ENCODE data around the gene PDE4DIP. TPM values are rescaled to one million over a fixed set of nuclear protein-coding genes. Genes with fewer than 3 reads are reported as not detected.
A peak's percentile ranks its signal among the peaks of the same experiment; 100 is the strongest.
"Not testable (repeated sequence)": the region's sequence is repeated elsewhere in the genome, so short reads cannot be mapped to it uniquely, and the experiment has no call there.

PDE4DIP gene
- 100 to 1,000 TPM in 1 of 8 experiments, 10 to 100 TPM in 7; 39.0 to 215 (median 64.9) TPM for total RNA-seq

- WGBS, 10 experiments = no CpG with 5 or more reads among the region's 36 CpGs
- H3K4me1 ChIP-seq (replicated peaks in 1 of 2); H3K27ac ChIP-seq; in situ Hi-C loops (cut with MboI; ENCODE audit: low pct_unique_long_range_greater_than_20kb in 2 of 9, low sequenced_read_pairs in 9 of 9, unreplicated experiment in 9 of 9): not testable (repeated sequence)
- peak; percentile 85 to 95 (median 92) for ATAC-seq (replicated peaks in 6 of 8)
- H3K4me3 ChIP-seq = peak within 1 kb of the TSS in 1 of 5 donors; percentile 33
Observed at GRCh38 chr1:148844220-148844619, at the start of gene PDE4DIP. Gene PDE4DIP, plus strand, starts transcription at chr1:148844428. Its CDS starts 347 bp downstream, at chr1:148844775.

DNA sequence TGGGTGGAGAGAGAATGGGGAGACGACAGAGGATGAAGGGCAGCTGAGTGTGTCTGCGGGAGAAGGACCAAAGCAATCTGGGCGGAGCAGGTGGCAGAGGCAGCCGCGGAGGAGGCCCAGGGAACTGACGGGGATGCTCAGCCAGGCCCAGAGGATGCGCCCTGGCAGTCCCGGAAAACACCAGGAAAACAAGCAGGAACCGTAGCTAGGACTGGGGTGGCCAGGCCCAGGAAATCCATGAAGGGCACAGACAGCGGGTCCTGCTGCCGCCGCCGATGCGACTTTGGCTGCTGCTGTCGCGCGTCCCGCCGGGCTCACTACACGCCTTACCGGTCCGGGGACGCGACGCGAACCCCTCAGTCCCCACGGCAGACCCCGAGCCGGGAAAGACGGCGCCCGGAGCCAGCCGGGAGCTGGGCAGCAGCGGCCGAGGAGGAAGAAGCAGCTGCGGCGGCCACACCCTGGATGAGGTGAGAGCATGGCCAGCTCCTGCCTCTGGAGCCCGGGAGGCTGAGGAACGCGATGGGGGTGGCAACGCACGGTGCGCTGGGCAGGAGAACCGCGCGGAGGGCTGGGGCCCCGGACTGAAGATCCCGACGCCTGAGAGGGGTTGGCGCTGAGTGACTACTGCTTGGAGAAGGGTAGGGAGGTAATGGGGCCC is 35.8 kb upstream of the PDE4DIP start:
- H3K4me1 ChIP-seq (replicated peaks in 1 of 2); in situ Hi-C loops (cut with MboI; ENCODE audit: low pct_unique_long_range_greater_than_20kb in 2 of 9, low sequenced_read_pairs in 9 of 9, unreplicated experiment in 9 of 9); H3K4me3 ChIP-seq; H3K27ac ChIP-seq: not testable (repeated sequence)
- peak; percentile 83 to 96 (median 86) for ATAC-seq (replicated peaks in 6 of 8)
- WGBS, 10 experiments = no CpG with 5 or more reads among the region's 50 CpGs

- H3K4me3 ChIP-seq; in situ Hi-C loops (cut with MboI; ENCODE audit: low pct_unique_long_range_greater_than_20kb in 2 of 9, low sequenced_read_pairs in 9 of 9, unreplicated experiment in 9 of 9); H3K27ac ChIP-seq; H3K4me1 ChIP-seq (replicated peaks in 1 of 2): not testable (repeated sequence)
- WGBS, 10 experiments = no CpG with 5 or more reads among the region's 6 CpGs
- ATAC-seq (replicated peaks in 6 of 8) = peak in 3 of 8 experiments; percentile 53 to 57 (median 55)
Observed at GRCh38 chr1:148808929-148809283, 35.3 kb upstream of the PDE4DIP start.

GRCh38 chr1:148822180-148822579 is 22.0 kb upstream of the PDE4DIP start:
- in situ Hi-C loops (cut with MboI; ENCODE audit: low pct_unique_long_range_greater_than_20kb in 2 of 9, low sequenced_read_pairs in 9 of 9, unreplicated experiment in 9 of 9); H3K4me3 ChIP-seq; H3K27ac ChIP-seq; H3K4me1 ChIP-seq (replicated peaks in 1 of 2); ATAC-seq (replicated peaks in 6 of 8): not testable (repeated sequence)
- WGBS, 10 experiments = no CpG with 5 or more reads among the region's 7 CpGs

DNA sequence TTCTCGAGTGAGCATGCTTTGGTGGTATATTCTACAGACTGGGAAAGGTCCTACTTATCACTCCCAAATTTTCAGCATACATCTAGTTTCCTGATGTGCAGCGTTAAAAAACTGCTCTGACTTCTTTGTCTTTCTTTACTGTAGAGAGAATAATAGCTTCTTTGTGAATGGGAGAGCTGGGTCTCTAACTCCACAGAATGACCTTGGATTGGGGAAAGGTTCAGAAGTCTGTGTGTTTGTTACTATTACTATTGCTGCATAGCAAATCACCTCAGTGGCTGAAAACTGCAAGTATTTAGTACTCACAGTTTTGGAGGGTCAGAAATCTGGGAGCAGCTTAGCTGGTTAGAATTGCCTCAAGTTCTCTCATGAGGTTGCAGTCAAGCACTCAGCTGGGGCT is 20.4 kb upstream of the PDE4DIP start:
- WGBS, 10 experiments = no CpG with 5 or more reads among the region's 2 CpGs
- H3K4me1 ChIP-seq (replicated peaks in 1 of 2); in situ Hi-C loops (cut with MboI; ENCODE audit: low pct_unique_long_range_greater_than_20kb in 2 of 9, low sequenced_read_pairs in 9 of 9, unreplicated experiment in 9 of 9); H3K4me3 ChIP-seq; H3K27ac ChIP-seq: not testable (repeated sequence)
- peak in 1 of 8 experiments; percentile 25 for ATAC-seq (replicated peaks in 6 of 8)

DNA sequence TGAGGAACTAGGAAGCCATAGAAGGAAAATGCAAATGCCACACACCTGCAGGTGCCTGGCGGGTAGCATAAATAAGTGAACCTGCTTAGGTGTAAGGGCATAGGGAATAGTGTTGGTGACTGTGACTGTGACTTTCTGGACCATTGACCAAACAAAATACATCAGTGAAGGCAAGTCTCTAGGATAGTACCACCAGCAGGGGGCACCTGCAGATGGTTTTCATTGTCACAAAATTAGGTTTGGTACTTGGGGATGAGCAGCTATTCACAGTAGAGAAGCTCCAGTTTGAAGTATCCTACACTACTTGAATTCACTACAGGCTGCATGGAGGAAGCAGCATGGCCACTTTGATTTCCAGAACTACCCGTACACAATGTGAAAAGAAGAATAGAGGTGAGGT is 19.2 kb upstream of the PDE4DIP start:
- no CpG with 5 or more reads among the region's 2 CpGs for WGBS, 10 experiments
- H3K4me3 ChIP-seq; in situ Hi-C loops (cut with MboI; ENCODE audit: low pct_unique_long_range_greater_than_20kb in 2 of 9, low sequenced_read_pairs in 9 of 9, unreplicated experiment in 9 of 9); H3K27ac ChIP-seq; H3K4me1 ChIP-seq (replicated peaks in 1 of 2): not testable (repeated sequence)
- ATAC-seq (replicated peaks in 6 of 8) = peak in 6 of 8 experiments; percentile 21 to 69 (median 44)

DNA sequence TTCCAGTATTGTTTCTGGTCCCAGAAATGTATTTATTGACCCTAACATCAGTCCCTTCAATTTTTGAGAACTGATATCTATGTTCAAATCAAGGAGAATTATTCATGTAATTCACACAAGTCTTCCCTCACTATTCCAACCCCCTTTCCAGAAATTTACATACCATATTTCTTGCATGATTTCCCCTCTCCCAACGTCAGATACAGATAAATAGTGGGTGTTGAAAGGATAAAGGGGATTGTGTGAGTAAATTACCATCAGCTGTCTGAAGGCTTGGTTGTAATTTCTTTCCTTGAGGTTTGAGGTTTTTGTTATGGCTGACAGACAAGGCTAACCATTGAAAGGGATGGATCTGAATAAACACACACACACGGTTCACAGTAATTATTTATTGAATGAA is 15.7 kb upstream of the PDE4DIP start:
- H3K4me1 ChIP-seq (replicated peaks in 1 of 2); H3K27ac ChIP-seq; H3K4me3 ChIP-seq; in situ Hi-C loops (cut with MboI; ENCODE audit: low pct_unique_long_range_greater_than_20kb in 2 of 9, low sequenced_read_pairs in 9 of 9, unreplicated experiment in 9 of 9): not testable (repeated sequence)
- no CpG with 5 or more reads among the region's 2 CpGs for WGBS, 10 experiments
- ATAC-seq (replicated peaks in 6 of 8) = peak in 6 of 8 experiments; percentile 16 to 75 (median 49)

GRCh38 chr1:148828962-148829361 is 15.3 kb upstream of the PDE4DIP start:
- H3K4me1 ChIP-seq (replicated peaks in 1 of 2); in situ Hi-C loops (cut with MboI; ENCODE audit: low pct_unique_long_range_greater_than_20kb in 2 of 9, low sequenced_read_pairs in 9 of 9, unreplicated experiment in 9 of 9); H3K4me3 ChIP-seq; H3K27ac ChIP-seq: not testable (repeated sequence)
- peak in 6 of 8 experiments; percentile 43 to 82 (median 70) for ATAC-seq (replicated peaks in 6 of 8)

DNA sequence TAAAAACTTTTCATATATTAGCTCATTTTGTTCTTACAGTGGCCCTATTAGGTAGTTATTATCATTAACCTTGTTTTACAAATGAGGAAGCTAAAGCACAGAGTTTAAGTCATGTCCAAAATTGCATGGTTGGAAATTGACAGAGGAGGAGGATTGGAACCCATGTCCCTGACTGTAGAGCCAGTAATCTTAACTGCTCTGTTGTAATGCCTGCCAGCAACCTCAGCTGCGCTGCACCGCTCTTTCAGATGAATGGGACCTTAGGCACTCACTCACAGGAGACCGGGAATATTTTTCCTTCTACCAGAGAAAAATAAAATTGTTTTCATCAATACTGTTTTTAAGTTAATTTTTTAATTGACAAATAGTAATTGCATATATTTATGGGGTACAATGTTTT is 14.9 kb upstream of the PDE4DIP start:
- in situ Hi-C loops (cut with MboI; ENCODE audit: low pct_unique_long_range_greater_than_20kb in 2 of 9, low sequenced_read_pairs in 9 of 9, unreplicated experiment in 9 of 9); H3K27ac ChIP-seq; H3K4me3 ChIP-seq; H3K4me1 ChIP-seq (replicated peaks in 1 of 2): not testable (repeated sequence)
- no CpG with 5 or more reads among the region's 3 CpGs for WGBS, 10 experiments
- peak in 3 of 8 experiments; percentile 23 to 56 (median 55) for ATAC-seq (replicated peaks in 6 of 8)

DNA sequence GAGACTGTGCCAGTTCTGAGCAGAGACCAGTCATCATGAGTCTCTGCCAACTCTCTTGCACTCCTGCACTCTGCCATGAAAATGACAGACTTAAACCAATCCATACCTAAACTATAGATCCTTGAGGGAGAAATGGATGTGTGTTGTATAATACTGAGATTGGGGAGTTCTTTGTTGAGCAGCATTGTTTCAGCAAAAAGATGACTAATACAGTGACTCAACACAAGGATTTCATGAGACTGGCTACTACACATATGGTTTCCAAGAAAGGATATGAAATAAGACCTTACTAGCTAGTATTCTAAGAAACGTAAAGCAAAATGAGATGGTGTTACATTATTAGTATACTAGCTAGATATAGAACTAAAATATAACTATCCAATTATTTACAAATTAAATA is 3.0 kb upstream of the PDE4DIP start:
- H3K27ac ChIP-seq; H3K4me3 ChIP-seq; H3K4me1 ChIP-seq (replicated peaks in 1 of 2); in situ Hi-C loops (cut with MboI; ENCODE audit: low pct_unique_long_range_greater_than_20kb in 2 of 9, low sequenced_read_pairs in 9 of 9, unreplicated experiment in 9 of 9): not testable (repeated sequence)
- ATAC-seq (replicated peaks in 6 of 8) = peak in 2 of 8 experiments; percentile 7 to 24
- WGBS, 10 experiments = no CpG with 5 or more reads among the region's 1 CpG

DNA sequence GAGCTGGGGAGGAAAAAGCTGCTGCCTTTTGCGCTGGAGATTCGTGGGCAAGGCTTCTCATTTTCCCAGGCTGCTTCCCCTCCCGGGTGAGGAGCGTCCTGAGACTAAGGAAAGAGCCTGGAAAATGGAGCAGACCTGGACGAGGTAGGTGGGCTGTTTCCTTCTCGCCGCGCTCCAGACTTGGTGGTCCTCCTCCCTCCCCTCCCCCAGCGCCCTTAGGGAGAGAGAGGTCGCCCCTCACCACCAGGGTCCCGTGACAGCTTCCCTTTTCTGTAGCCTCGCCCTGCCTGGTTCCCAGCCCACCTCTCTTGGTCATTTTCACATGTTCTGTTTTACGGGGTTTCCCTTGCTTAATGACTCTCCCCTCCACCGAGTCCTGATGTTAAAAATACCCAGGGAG is 423 bp downstream of the PDE4DIP start:
- H3K4me3 ChIP-seq; in situ Hi-C loops (cut with MboI; ENCODE audit: low pct_unique_long_range_greater_than_20kb in 2 of 9, low sequenced_read_pairs in 9 of 9, unreplicated experiment in 9 of 9); H3K4me1 ChIP-seq (replicated peaks in 1 of 2); H3K27ac ChIP-seq: not testable (repeated sequence)
- WGBS, 10 experiments = no CpG with 5 or more reads among the region's 14 CpGs
- ATAC-seq (replicated peaks in 6 of 8) = peak; percentile 52 to 75 (median 60)

DNA sequence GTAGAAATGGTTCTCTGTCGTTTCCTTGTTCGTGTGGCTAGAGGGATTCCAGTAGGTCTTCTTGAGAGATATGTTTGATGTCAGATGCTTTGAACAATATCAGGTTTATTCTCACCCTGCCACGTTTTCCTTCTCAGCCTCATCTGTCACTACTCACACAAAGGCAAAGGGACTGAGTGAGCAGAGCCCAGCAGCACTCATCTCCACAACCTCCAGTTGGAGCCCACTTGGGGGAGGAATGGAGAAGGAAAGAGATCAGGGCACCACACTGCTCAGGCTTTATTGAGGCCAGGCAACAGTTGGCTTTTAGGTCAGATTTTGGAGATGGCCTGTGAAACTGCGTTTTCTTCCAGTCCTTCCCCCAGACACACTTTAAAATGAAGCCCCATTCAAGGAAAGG is 840 bp downstream of the PDE4DIP start:
- in situ Hi-C loops (cut with MboI; ENCODE audit: low pct_unique_long_range_greater_than_20kb in 2 of 9, low sequenced_read_pairs in 9 of 9, unreplicated experiment in 9 of 9); H3K27ac ChIP-seq; H3K4me1 ChIP-seq (replicated peaks in 1 of 2); H3K4me3 ChIP-seq: not testable (repeated sequence)
- no CpG with 5 or more reads among the region's 4 CpGs for WGBS, 10 experiments
- ATAC-seq (replicated peaks in 6 of 8) = peak; percentile 4 to 54 (median 32)

DNA sequence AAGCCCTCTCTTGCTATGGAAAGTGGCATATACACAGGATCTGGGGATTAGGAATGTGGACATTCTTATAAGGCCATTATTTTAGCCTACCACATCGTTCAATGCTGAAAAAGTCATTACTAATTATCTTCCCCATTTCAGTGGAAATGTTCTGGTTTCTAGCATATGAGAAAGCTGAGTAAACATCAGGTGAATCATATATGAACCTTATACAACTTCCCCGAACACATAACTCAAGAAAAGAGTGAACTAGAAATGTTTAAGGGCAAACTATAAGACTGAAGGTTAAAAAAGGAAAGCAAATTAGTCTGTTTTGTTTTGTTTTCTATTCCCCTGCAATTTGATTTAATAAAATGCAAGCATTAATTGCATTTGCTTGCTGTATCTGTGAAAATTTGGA is 6.1 kb downstream of the PDE4DIP start:
- H3K27ac ChIP-seq; in situ Hi-C loops (cut with MboI; ENCODE audit: low pct_unique_long_range_greater_than_20kb in 2 of 9, low sequenced_read_pairs in 9 of 9, unreplicated experiment in 9 of 9); ATAC-seq (replicated peaks in 6 of 8); H3K4me3 ChIP-seq; H3K4me1 ChIP-seq (replicated peaks in 1 of 2): not testable (repeated sequence)
- no CpG with 5 or more reads among the region's 2 CpGs for WGBS, 10 experiments

DNA sequence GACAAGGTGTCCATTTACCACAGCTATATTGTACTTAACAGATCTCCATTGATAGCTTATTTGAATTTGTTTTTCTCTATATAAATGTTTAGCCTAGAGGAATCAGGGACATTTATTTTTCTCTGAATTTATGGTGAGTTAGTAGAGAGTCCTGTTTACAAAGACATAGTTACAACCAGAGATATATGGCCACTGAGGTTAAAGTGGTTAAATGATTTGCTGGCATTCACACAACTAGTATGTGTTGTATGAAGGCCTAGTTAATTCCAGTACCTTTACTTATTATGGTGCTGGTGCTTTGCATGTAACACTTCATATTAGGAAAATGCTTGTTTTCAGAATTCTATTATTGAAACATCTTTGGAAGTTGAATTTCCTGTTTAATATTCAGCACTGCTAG is 6.6 kb downstream of the PDE4DIP start:
- H3K4me3 ChIP-seq; in situ Hi-C loops (cut with MboI; ENCODE audit: low pct_unique_long_range_greater_than_20kb in 2 of 9, low sequenced_read_pairs in 9 of 9, unreplicated experiment in 9 of 9); ATAC-seq (replicated peaks in 6 of 8); H3K27ac ChIP-seq; H3K4me1 ChIP-seq (replicated peaks in 1 of 2): not testable (repeated sequence)
